Measurements from ENCODE around the gene RITA1.
A peak's percentile ranks its signal among the peaks of the same experiment; 100 is the strongest.
"Not testable (repeated sequence)": the region's sequence is repeated elsewhere in the genome, so short reads cannot be mapped to it uniquely, and the experiment has no call there.

Gene RITA1

GRCh38 chr12:113140706-113141105, 44.8 kb upstream of the RITA1 start:
- Histone ChIP-seq H3K9me3 (ENCODE audit: low read length) (no peaks in the 10 kb centered on the region), H2AFZ (ENCODE audit: low read length) (no peak overlapping the region), H3K9ac (ENCODE audit: low read length) (peak overlapping the region; percentile 17; the same call in 1 of the 2 replicates), H3K4me2 (ENCODE audit: low read length) (peak overlapping the region; percentile 37), H4K20me1 (ENCODE audit: insufficient read depth, low read length) (no peaks in the 10 kb centered on the region), H3K36me3 (ENCODE audit: insufficient read depth, low read length) (no peaks in the 10 kb centered on the region), H3K27me3 (ENCODE audit: insufficient read depth, low read length) (no peaks in the 10 kb centered on the region), H3F3A (ENCODE audit: insufficient read depth, low read length) (no peaks in the 10 kb centered on the region), H3K4me3 (ENCODE audit: low read depth, low read length, poor library complexity, severe bottlenecking) (no peak overlapping the region), H3K79me2 (ENCODE audit: insufficient read depth, low read length) (no peaks in the 10 kb centered on the region), H3K4me1 (ENCODE audit: insufficient read depth, low read length, severe bottlenecking) (peaks cover 52% of the 10 kb centered on the region), H3K9me2 (ENCODE audit: low read depth, low read length) (no peaks in the 10 kb centered on the region), H3K27ac (ENCODE audit: low read depth, low read length, poor library complexity, severe bottlenecking) (peak overlapping the region; percentile 89)
- no peak for TF ChIP-seq CTCF (IDR thresholded peaks at IDR 0.05; ENCODE audit: low read length)
- no peak for TF ChIP-seq EZH2 (IDR thresholded peaks at IDR 0.05; ENCODE audit: borderline replicate concordance, low read length)

DNA sequence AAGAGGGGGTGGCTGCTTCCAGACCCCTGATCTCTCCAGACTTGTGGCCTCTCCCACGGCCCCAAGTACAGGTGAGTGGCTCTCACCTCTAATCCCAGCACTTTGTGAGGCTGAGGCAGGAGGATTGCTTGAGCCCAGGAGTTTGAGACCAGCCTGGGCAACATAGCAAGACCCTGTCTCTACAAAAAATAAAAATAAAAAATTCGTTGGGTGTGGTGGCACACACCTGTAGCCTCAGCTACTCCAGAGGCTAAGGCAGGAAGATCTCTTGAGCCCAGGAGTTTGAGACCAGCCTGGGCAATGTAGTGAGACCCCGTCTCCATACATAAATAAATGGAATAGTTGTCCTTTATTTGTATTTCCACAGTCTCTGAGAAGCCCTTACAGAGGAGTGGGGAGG, 43.8 kb upstream of the RITA1 start:
- not testable (repeated sequence) for H3F3A ChIP-seq (ENCODE audit: insufficient read depth, low read length); H2AFZ ChIP-seq (ENCODE audit: low read length); H3K79me2 ChIP-seq (ENCODE audit: insufficient read depth, low read length); H3K27me3 ChIP-seq (ENCODE audit: insufficient read depth, low read length); H4K20me1 ChIP-seq (ENCODE audit: insufficient read depth, low read length); H3K4me3 ChIP-seq (ENCODE audit: low read depth, low read length, poor library complexity, severe bottlenecking); H3K9me3 ChIP-seq (ENCODE audit: low read length); H3K9me2 ChIP-seq (ENCODE audit: low read depth, low read length); H3K36me3 ChIP-seq (ENCODE audit: insufficient read depth, low read length)
- peaks cover 47% of the 10 kb centered on the region for H3K4me1 ChIP-seq (ENCODE audit: insufficient read depth, low read length, severe bottlenecking)
- peak overlapping the region; percentile 89 for H3K27ac ChIP-seq (ENCODE audit: low read depth, low read length, poor library complexity, severe bottlenecking)
- H3K9ac ChIP-seq (ENCODE audit: low read length), result peak overlapping the region; percentile 43; the same call in 1 of the 2 replicates
- peak overlapping the region; percentile 13; the same call in 1 of the 2 replicates for H3K4me2 ChIP-seq (ENCODE audit: low read length)

- Histone ChIP-seq H3K9me2 (ENCODE audit: low read depth, low read length) (no peaks in the 10 kb centered on the region), H3K9me3 (ENCODE audit: low read length) (no peaks in the 10 kb centered on the region; the same call in 1 of the 2 replicates), H3K27ac (ENCODE audit: low read depth, low read length, poor library complexity, severe bottlenecking) (peak overlapping the region; percentile 89), H3K36me3 (ENCODE audit: insufficient read depth, low read length) (no peaks in the 10 kb centered on the region), H3F3A (ENCODE audit: insufficient read depth, low read length) (no peaks in the 10 kb centered on the region), H4K20me1 (ENCODE audit: insufficient read depth, low read length) (no peaks in the 10 kb centered on the region), H3K4me1 (ENCODE audit: insufficient read depth, low read length, severe bottlenecking) (peaks cover 46% of the 10 kb centered on the region), H3K27me3 (ENCODE audit: insufficient read depth, low read length) (no peaks in the 10 kb centered on the region), H2AFZ (ENCODE audit: low read length) (peak overlapping the region; percentile 39; the same call in 1 of the 2 replicates), H3K9ac (ENCODE audit: low read length) (peak overlapping the region; percentile 43; the same call in 1 of the 2 replicates), H3K4me2 (ENCODE audit: low read length) (peak overlapping the region; percentile 13; the same call in 1 of the 2 replicates), H3K4me3 (ENCODE audit: low read depth, low read length, poor library complexity, severe bottlenecking) (no peak overlapping the region), H3K79me2 (ENCODE audit: insufficient read depth, low read length) (no peaks in the 10 kb centered on the region)
- TF ChIP-seq CTCF (IDR thresholded peaks at IDR 0.05; ENCODE audit: low read length), result no peak
- TF ChIP-seq EZH2 (IDR thresholded peaks at IDR 0.05; ENCODE audit: borderline replicate concordance, low read length), result no peak
These were observed 43.2 kb upstream of the RITA1 start for GRCh38 chr12:113142173-113142885.

All from OCI-LY1 (cell line).